ENCODE measurements around the gene PTPRN2.

The PTPRN2 gene

DNA sequence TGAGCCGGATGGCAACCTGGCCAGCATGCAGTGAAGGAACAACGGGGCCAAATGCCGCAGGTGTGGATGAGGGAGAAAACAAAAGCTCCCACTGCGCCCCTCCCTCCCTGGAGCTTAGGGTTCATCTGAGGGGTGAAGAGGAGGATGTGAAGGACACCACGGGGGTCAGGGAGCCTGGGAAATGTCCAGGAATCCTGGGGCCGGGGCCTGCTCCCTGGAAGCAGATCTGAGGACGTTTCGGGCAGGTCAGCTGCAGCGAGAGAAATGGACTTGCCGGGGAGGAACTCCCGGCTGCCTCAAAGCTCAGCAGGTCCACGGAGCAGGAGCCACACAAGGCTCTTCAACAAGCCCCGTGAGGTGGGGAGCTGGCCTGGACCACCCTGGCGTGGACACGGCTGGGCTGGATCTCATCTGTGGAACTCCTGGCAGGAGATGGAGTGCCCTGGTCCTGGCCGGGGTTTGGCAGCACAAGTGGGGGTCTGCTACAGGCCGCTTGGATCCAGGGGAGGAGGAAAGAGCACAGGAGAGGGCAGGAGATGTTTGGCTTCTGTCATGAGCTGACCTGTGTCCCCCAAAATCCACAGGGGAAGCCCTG is 585.0 kb downstream of the PTPRN2 start:
- TF ChIP-seq CTCF (IDR thresholded peaks at IDR 0.05) (no peak), ZFX (IDR thresholded peaks at IDR 0.05; ENCODE audit: borderline replicate concordance) (no peak)

DNA sequence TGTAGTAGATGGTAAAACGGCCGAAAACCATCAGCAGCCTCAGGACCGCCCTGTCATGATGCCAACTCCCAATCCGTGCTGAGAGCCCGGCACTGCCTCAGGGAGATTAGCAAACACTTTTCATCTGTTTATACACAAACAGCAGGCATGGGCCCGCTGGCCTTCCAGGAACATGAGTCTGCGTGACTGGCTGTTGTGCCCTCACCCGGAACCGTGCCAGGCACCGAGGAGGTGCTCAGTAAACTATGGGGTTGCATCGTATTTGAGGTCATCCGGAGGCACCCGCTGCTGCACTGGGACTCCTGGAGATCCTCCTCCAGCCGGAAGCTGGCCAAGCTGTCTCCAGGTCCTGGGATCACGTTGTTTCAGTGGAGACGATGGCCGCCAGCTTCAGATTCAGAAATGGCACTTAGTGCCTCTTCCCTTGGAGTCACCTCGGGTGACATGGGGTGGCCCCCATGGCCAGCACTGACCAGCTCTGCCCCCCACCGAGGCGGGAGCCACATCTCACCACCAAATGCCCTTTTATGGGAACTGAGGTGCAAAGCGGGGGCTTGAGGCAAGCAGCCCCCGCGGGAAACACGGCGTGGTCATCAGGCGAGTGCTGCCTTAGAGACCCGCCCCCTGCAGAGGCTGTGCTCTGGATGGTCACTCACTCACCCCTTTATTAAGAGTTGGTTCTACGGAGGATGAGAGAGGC is 585.9 kb downstream of the PTPRN2 start:
- no peak overlapping the region for H3K27ac ChIP-seq
- TF ChIP-seq CTCF (IDR thresholded peaks at IDR 0.05) (no peak), ZFX (IDR thresholded peaks at IDR 0.05; ENCODE audit: borderline replicate concordance) (no peak)

More for the DNA sequence above, 585.0 kb downstream of the PTPRN2 start:
- no peak overlapping the region for H3K27ac ChIP-seq

DNA sequence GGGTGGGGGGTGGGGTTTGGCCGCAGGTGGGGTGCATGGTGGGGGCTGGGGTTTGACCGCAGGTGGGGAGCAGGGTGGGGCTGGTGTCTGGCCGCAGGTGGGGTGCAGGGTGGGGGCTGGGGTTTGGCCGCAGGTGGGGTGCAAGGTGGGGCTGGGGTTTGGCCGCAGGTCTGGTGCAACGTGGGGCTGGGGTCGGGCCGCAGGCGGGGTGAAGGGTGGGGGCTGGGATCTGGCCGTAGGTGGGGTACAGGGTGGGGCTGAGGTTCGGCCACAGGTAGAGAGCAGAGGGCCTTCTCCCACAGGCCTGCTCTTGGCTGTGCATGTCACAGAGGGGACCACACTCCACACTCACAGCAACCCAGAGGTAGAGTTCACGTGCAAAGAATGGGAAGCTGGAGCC is 586.6 kb downstream of the PTPRN2 start:
- TF ChIP-seq CTCF (IDR thresholded peaks at IDR 0.05), result no peak
- no peak for TF ChIP-seq ZFX (IDR thresholded peaks at IDR 0.05; ENCODE audit: borderline replicate concordance)

DNA sequence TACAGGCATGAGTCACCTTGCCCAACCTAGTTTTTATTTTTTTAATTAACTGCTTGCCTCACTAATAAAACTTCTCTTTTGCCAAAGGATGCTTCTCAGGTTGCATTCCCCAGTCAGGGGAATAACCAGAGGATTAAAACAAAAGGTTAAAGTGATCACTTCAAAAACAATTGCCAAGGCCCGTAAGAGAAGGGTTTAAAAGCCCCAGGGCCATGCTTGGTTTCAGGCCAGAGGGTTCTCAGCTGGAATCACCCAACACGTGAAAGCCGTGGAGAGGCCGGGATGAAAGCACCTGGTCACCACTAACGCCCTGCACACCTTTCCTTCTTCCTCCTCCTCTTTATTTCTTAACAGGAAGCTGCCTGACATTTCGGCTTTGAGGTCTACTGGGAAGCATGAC is 587.5 kb downstream of the PTPRN2 start:
- TF ChIP-seq CTCF (IDR thresholded peaks at IDR 0.05) (no peak), ZFX (IDR thresholded peaks at IDR 0.05; ENCODE audit: borderline replicate concordance) (no peak)

More for the DNA sequence above, 586.6 kb downstream of the PTPRN2 start:
- no peak overlapping the region for H3K27ac ChIP-seq

GRCh38 chr7:157998884-157999552 is 588.6 kb downstream of the PTPRN2 start:
- no peak overlapping the region for H3K27ac ChIP-seq
- TF ChIP-seq ZFX (IDR thresholded peaks at IDR 0.05; ENCODE audit: borderline replicate concordance) (no peak), CTCF (IDR thresholded peaks at IDR 0.05) (no peak)

More for the DNA sequence above, 587.5 kb downstream of the PTPRN2 start:
- no peak overlapping the region for H3K27ac ChIP-seq

DNA sequence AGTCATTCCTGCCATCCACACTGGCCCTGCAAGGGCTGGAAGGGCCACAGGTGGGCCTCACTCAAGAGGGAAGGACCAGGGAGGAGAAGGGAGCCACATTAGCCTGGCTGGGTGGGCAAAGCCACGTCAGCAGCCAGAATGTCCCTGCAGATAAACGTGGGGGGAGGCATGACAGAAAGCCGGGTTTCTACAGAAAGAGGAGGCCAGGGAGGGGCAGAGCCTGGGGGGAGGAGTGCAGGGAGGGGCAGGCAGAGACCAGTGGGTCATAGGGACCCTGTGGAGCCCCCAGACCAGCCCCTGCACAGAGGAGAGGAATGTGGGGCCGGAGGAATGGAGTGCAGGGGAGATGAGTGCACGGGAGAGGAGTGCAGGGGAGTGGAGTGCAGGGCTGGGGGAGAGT is 590.2 kb downstream of the PTPRN2 start:
- no peak overlapping the region for H3K27ac ChIP-seq
- TF ChIP-seq CTCF (IDR thresholded peaks at IDR 0.05) (no peak), ZFX (IDR thresholded peaks at IDR 0.05; ENCODE audit: borderline replicate concordance) (no peak)

DNA sequence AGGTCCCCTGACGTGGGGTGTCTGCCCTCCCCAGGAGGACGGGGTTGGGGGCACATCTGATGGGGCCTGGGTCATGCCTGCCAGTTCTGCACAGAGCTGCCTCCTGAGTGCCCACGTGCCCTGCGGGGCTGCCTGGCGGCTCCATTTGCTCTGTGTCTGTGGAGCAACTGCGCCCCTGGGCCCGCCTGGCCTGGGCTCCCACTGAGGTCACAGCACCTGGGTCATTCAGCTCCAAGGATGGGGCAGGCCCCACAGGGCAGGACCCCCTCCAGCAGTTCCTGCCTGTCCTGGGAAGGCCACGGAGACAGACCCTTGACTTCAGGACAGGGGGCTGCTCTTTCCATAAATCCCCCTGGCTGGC is 590.6 kb downstream of the PTPRN2 start:
- TF ChIP-seq ZFX (IDR thresholded peaks at IDR 0.05; ENCODE audit: borderline replicate concordance) (no peak), CTCF (IDR thresholded peaks at IDR 0.05) (no peak)
- H3K27ac ChIP-seq, result no peak overlapping the region
